VCaP (cell line): ENCODE measurements around the gene ELK3.

Source experiments
- H3K27ac ChIP-seq: fragments of 450-650 bp; 2 replicates; pipeline ENCODE4 v1.5.1; 2017
- TF ChIP-seq, protein P1 (sequence below): fragments of 450-650 bp; conservative IDR thresholded peaks from 2 replicates; pipeline ENCODE4 v1.5.1; 2017; ENCODE audit warnings: mild to moderate bottlenecking, moderate library complexity

The ELK3 gene

DNA sequence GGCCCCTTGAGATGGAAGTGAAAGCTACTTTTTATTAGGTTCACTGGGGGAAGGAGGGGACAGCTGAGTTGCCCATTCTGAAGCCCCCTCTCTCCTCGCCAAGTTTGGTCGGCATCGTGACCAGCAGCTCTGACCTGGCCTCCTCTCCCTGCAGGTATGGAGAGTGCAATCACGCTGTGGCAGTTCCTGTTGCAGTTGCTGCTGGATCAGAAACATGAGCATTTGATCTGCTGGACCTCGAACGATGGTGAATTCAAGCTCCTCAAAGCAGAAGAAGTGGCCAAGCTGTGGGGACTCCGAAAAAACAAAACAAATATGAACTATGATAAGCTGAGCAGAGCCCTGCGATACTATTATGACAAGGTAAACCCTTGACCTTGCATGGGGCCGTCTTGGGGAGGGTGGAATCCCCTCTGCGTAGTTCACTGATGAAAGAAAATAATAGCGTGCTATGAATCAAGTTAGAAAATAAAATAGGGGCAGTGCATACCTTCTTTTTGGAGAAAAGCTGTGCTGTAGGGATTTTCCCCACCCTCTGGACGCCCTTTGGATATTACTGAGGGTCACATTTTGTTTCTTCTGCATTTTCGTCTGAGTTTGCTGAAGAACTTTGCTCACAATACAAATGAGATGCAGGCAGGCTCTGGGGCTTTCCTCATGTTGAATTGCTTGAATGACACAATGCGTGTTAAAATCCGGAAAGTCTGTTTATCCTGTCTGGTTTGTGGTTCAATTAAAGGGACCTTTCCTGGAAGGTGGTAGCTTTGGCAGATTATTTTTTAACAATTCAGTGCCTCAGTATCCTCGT, 29.4 kb downstream of the ELK3 start:
- no peak overlapping the region for H3K27ac ChIP-seq
- TF ChIP-seq, protein P1, sequence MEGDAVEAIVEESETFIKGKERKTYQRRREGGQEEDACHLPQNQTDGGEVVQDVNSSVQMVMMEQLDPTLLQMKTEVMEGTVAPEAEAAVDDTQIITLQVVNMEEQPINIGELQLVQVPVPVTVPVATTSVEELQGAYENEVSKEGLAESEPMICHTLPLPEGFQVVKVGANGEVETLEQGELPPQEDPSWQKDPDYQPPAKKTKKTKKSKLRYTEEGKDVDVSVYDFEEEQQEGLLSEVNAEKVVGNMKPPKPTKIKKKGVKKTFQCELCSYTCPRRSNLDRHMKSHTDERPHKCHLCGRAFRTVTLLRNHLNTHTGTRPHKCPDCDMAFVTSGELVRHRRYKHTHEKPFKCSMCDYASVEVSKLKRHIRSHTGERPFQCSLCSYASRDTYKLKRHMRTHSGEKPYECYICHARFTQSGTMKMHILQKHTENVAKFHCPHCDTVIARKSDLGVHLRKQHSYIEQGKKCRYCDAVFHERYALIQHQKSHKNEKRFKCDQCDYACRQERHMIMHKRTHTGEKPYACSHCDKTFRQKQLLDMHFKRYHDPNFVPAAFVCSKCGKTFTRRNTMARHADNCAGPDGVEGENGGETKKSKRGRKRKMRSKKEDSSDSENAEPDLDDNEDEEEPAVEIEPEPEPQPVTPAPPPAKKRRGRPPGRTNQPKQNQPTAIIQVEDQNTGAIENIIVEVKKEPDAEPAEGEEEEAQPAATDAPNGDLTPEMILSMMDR, result no peak

DNA sequence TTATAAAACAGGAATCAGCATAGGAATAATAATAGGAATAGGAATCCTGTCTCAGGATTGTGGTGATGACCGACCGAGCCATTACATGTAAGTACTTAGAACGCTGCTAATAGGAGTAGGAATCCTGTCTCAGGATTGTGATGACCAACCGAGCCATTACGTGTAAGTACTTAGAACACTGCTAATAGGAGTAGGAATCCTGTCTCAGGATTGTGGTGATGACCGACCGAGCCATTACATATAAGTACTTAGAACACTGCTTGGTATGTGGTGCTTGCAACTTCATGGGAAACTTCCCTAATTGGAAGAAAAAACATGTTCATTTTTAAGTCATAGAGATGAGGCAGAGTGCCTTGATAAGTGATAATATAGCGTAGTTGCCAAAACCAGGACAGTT, 30.0 kb downstream of the ELK3 start:
- TF ChIP-seq, protein P1, result no peak
- H3K27ac ChIP-seq, result no peak overlapping the region

DNA sequence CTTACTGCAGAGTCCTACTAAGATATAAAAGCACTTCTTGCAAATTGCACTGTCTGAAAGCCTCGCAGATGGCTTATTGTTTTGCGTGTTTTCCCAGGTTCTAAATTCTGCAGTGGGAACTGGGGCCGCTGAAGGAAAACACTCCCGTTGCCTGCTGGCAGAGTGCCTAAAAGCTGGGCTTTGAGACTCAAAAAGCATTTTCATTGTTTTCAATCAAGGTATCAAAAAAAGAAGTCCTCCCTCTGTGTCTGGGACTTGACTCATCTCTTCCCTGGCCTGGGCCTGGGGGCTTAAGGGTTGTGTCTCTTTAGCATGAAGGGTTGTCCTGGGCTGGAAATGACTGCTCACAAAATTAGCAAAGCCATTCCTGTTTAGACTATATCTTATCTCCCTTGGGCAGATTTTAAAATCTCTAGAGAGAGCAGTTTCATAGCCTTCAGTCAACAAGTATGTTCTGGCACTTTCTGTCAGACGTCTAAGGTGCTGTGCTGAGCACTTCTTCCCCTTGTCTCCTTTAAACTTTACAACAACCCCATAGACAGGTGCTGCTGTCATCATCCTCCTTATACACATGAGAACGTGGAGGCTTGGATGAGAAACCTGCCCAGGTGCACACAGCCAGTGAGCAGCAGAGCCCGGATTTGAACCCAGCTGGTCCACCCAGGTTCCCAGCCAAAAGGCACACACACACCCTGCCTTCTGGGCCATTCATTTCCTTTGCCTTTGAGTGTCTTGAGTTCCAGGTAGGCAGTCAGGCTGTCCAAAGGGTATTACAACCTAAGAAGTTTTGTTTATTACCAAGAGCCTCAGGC, 31.1 kb downstream of the ELK3 start:
- TF ChIP-seq, protein P1, result no peak
- peak overlapping the region; percentile 16; the same call in 1 of the 2 replicates for H3K27ac ChIP-seq

DNA sequence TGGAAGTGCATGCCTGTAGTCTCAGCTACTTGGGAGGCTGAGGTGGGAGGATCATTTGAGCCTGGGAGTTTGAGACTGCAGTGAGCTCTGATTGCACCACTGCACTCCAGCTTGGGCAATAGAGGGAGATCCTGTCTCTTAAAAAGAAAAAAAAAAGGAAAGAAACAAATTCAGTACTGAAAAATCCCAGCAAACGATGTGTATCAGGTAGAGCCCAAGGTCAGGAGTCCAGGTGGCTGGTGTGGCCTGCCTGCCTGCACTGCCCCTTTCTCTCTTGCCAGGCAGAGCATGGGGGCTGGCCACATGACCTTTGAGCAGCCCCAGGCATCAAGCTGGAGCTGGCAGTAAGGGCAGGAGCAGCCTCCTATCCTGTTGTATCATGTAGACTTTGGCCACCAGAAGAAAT, 31.8 kb downstream of the ELK3 start:
- H3K27ac ChIP-seq, result no peak overlapping the region
- TF ChIP-seq, protein P1, result no peak

GRCh38 chr12:96226401-96226800, 32.2 kb downstream of the ELK3 start:
- TF ChIP-seq, protein P1, result no peak

DNA sequence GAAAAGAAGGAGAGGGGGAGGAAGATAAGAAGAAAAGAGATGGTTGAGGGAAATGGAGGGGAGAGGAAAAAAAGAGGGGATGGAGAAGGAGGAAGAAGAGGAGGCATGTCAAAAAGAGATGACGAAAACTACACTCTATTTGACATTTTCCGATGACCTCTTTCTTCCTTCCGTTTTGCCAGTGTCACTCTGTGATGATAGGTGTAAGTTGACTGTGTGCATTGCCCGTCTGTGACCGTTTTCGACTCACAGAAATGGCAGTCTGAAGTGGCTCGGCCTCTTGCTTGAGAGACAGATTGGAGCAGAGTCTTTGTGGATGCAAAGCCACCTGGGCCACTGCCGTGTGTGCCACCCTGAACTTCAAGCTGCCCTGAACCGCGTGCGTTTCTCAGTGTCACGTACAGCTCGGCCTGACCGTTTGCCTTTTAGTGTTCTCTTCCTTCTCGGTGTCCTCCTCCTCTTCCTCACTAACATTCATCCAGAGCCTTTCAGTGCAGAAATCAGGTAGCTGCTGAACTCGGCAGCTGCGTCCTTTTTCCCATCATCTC, 32.7 kb downstream of the ELK3 start:
- TF ChIP-seq, protein P1, result no peak
- no peak overlapping the region for H3K27ac ChIP-seq

More at GRCh38 chr12:96226401-96226800, 32.2 kb downstream of the ELK3 start:
- H3K27ac ChIP-seq, result no peak overlapping the region
